Hematopoietic multipotent progenitor cell treated with erythropoietin and hydrocortisone succinate and interleukin-3 and kit ligand, for 15 days (in vitro differentiated cells): ENCODE results near the gene GPC5.
"Not testable (repeated sequence)": the region's sequence is repeated elsewhere in the genome, so short reads cannot be mapped to it uniquely, and the experiment has no call there.

ENCODE experiments used
- DNase-seq: peaks from one replicate; pipeline ENCODE4 v3.0.0-alpha.2; 2015; ENCODE audit warnings: low spot score

GPC5 gene

GRCh38 chr13:92290718-92291307 is 892.4 kb downstream of the GPC5 start:
- not testable (repeated sequence) for DNase-seq

GRCh38 chr13:92294533-92294932 is 896.1 kb downstream of the GPC5 start:
- DNase-seq: not testable (repeated sequence)

DNA sequence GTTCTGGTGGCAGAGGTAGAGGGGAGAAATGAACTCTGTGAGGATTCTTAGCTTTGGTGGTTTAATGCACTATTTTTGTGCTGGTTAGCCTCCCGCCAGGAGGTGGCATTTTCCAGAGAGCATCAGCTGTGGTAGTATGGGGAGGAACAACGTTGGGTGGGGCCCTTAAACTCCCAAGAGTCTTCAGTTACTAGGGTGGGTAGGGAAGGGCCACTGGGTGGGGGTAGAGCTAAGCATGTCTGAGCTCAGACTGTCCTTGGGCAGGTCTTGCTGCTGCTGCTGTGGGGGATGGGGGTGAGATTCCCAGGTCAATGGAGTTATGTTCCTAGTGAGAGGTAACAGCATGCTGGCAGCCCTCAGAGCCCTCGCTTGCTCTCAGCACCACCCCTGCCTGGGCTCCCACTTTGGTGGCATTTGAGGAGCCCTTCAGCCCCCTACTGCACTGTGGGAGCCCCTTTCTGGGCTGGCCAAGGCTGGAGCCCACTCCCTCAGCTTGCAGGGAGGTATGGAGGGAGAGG is 897.8 kb downstream of the GPC5 start:
- not testable (repeated sequence) for DNase-seq

DNA sequence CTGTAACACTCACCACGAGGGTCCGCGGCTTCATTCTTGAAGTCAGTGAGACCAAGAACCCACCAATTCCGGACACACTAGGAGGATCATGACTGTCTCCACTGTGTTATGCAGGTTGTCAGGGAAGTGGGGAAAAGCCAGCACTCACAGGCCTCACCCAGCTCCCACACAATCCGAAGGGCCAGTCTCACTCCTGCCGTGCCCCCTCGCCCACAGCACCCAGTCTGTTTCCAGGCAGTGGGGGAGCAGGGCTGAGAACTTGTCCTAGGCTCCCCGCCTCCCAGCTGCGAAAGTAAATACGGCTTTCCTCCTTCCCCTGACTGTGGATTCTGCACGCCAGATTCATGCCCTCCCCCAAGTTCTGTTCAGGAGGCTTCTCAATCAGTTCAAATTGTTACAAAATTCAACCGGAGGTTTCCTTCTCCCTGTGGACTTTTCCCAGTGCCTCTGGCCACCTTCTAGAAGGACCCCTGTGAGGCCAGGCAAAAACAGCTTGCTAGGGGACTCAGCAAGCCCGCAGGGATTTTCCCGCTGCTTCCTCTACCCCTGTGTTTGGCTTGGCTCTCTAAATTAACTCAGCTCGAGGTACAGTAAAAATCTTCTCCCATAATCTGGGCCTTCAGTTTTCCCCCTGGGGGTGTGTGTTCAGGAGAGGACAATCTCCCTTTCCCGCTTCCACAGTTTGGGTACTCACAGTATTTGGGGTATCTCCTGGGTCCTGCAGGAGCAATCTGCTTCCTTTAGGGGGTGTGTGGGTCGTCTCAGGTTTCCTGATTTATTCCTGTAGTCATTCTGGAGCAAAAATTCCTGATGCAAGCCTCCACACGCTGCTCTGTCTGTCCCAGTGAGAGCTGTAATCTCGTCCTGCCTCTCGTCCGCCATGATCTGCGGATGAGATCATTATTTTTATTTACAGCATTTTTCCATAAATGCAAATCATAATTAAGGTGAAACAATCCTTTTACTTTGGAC is 899.8 kb downstream of the GPC5 start:
- no peak for DNase-seq

DNA sequence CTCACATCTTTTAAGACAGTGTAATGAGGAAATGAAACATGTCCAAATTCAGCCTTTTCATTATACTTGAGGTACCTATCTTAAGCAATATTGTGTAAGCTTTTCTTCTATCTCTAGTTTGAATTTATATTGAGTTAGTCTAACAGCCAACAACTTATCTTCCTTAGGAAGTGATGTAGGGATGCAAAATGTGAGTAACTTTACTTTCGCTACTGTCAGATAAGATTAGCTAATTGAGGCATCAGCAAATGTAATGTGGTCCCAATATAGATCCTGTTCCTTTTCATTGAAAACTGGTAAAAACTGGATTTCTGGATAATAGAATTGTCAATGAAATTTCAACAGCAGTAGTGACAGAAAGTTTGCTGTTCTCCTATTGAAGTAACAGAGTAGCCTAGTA is 902.2 kb downstream of the GPC5 start:
- no peak for DNase-seq

- no peak for DNase-seq
Observed at GRCh38 chr13:92303428-92303827, 905.0 kb downstream of the GPC5 start.

- no peak for DNase-seq
Observed at GRCh38 chr13:92307752-92308151, 909.3 kb downstream of the GPC5 start.

- no peak for DNase-seq
Observed at GRCh38 chr13:92312823-92313222, 914.4 kb downstream of the GPC5 start.

DNA sequence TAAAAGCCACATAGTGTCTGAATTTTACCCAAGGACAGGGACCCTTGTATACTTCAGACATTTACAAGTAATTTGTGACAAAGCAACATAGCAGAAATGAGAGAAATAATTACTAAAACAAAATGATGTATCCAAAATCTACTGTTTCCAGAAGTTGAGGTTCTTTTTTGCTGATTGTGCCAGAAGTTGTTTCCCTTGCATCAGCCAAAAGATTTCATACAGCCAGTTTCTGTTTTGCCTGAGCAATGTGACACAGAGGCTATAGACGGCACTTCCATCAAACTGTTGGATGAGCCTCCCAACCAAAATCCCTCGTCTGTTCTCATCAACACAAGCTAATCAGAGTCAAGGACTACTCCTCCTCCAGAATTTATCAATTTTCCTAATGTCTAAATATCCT is 915.0 kb downstream of the GPC5 start:
- DNase-seq: no peak

GRCh38 chr13:92315265-92315664 is 916.8 kb downstream of the GPC5 start:
- no peak for DNase-seq

- DNase-seq: no peak
Observed at GRCh38 chr13:92316030-92316429, 917.6 kb downstream of the GPC5 start.

GRCh38 chr13:92317066-92317465 is 918.6 kb downstream of the GPC5 start:
- no peak for DNase-seq

- no peak for DNase-seq
Observed at GRCh38 chr13:92320323-92320722, 921.9 kb downstream of the GPC5 start.

GRCh38 chr13:92321174-92321573 is 922.8 kb downstream of the GPC5 start:
- no peak for DNase-seq

DNA sequence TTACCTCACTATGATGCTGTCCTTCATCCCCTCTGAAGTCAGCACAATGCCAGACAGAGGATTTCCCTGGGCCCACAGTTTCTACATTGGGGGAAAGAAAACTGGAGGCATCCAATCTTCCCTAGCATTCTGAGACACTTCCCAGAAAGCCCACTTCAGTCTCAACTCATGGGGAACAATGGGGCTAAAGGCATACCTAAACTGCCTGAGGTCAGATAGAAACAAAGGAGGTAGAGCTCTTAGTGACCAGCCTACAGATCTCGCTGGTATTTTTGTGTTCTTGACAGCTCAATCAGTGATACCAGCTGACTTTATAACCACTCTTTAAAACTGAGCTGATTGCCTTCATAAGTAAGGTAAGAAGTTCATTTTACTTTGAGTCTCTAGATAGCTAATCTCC is 947.2 kb downstream of the GPC5 start:
- no peak for DNase-seq

DNA sequence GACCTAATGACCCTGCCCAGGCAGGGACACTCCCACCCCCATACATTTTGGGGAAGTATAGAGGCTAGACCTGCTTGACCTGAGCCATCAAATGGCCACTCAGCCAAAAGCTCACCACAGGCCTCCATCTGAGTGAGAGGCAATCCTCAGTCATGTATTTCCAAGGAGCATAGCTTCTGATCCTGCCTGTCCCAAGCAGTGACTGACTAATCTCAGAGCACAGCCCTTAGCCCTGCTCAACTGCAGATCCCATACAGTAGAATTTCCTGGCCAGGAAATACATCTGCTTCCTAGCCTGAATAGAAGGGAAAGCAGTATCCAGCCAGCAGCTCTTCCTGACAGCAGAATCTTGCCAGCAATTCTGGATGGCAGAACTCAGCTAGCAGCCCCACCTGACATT is 947.6 kb downstream of the GPC5 start:
- DNase-seq: no peak

DNA sequence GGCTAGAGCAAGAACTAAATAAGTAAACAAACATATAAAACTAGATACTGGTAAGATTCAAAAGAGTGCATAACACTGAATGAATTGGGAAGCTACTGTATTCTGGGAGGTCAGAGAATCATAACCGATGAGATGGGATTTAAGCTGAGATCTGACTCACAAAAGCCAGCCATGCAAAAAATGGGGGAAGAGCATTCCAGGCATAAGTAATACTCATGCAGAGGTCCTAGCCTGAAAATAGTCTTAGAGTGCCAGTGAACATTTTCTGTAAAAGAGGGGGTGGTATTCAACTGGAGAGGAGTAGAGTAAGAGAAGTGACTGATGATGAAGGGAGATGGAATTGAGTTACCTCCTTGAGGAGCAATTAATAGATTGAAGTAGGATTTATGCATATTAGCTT is 956.2 kb downstream of the GPC5 start:
- DNase-seq: no peak

- DNase-seq: no peak
Observed at GRCh38 chr13:92355213-92355612, 956.8 kb downstream of the GPC5 start.

- no peak for DNase-seq
Observed at GRCh38 chr13:92362717-92363116, 964.3 kb downstream of the GPC5 start.

DNA sequence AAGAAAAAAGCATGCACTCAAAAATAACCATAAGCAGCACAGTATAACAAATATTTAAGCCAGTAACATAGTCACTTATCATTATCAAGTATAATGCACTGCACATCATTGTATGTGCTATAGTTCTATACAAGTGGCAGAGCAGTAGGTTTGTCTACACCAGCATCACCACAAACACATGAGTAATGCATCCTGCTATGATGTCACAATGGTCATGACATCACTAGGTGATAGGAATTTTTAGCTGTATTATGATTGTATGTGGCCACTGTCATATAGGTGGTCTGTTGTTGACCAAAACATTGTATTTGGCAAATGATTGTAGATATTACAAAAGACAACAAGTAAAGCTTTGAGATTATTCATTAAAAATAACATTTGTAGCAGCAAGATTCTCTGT is 967.5 kb downstream of the GPC5 start:
- no peak for DNase-seq

GRCh38 chr13:92377396-92377795 is 979.0 kb downstream of the GPC5 start:
- DNase-seq: no peak

DNA sequence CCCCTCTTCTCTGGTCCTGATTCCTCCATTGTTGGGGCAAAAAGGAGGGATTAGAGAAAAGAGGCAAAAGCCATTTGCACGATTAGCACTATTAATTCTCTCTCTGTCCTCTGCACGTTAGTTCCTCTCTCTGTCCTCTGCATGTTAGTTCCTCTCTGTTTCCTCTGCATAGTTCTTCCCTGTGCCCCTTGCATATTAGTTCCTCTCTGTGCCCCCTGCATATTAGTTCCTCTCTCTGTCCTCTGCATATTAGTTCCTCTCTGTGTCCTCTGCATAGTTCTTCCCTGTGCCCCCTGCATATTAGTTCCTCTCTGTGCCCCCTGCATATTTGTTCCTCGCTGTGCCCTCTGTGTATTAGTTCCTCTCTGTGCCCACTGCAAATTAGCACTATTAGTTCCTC is 981.0 kb downstream of the GPC5 start:
- DNase-seq: no peak

- no peak for DNase-seq
Observed at GRCh38 chr13:92384410-92384809, 986.0 kb downstream of the GPC5 start.
